Transverse colon (tissue), 4 donors: ENCODE measurements around the gene ITGA3. TPM values are rescaled to one million over a fixed set of nuclear protein-coding genes. Genes with fewer than 3 reads are reported as not detected.

Experiments used
- DNase-seq: peaks from one replicate; pipeline ENCODE4 v3.0.0-alpha.2; 2019
- H3K27ac ChIP-seq, 4 donors: fragments of 200-600 bp; sonication (generic); 2 replicates each; pipeline ENCODE4 v1.5.1; 2016 to 2018; ENCODE audit warnings: inconsistent platforms in 4 of 4
- H3K27me3 ChIP-seq: fragments of 200-600 bp; sonication (generic); 2 replicates; pipeline ENCODE4 v1.5.1; 2017; ENCODE audit warnings: inconsistent platforms
- H3K36me3 ChIP-seq, 4 donors: fragments of 200-600 bp; sonication (generic); 2 replicates each; pipeline ENCODE4 v1.5.1; 2017 to 2019; ENCODE audit warnings: inconsistent platforms in 4 of 4
- H3K4me1 ChIP-seq, 4 donors: fragments of 200-600 bp; sonication (generic); 2 replicates each; pipeline ENCODE4 v1.5.1; 2017 to 2020; ENCODE audit warnings: inconsistent platforms in 4 of 4
- H3K4me3 ChIP-seq, 4 donors: fragments of 200-600 bp; sonication (generic); 1 replicate in 1 of 4; 2 replicates in 3 of 4; pipeline versions ENCODE4 v1.5.1 to v1.6.1; 2017 to 2019; ENCODE audit warnings: inconsistent platforms in 4 of 4
- H3K9me3 ChIP-seq, 2 donors: fragments of 200-600 bp; sonication (generic); 2 replicates each; pipeline ENCODE4 v1.5.1; 2017 to 2019; ENCODE audit warnings: inconsistent platforms in 2 of 2
- CTCF ChIP-seq, 5 experiments: fragments of 200-600 bp in 3 of 5; fragments of 450-650 bp in 2 of 5; sonication (generic) in 3 of 5; IDR thresholded peaks; 1 replicate in 2 of 5; 2 replicates in 3 of 5; pipeline ENCODE4 v1.5.1; 2016 to 2017; ENCODE audit warnings: antibody characterized with exemption in 5 of 5, inconsistent platforms in 3 of 5, mild to moderate bottlenecking in 2 of 5, moderate library complexity in 1 of 5
- EP300 ChIP-seq: sonication (generic); formaldehyde crosslinking; IDR thresholded peaks from one replicate; pipeline ENCODE4 v1.6.1; 2017; ENCODE audit warnings: antibody characterized with exemption, low read depth
- POLR2A ChIP-seq: fragments of 450-650 bp; IDR thresholded peaks from one replicate; pipeline ENCODE4 v1.6.1; 2016; ENCODE audit warnings: antibody characterized with exemption, mild to moderate bottlenecking, moderate library complexity
- POLR2AphosphoS5 ChIP-seq, 3 donors: sonication (generic); formaldehyde crosslinking; IDR thresholded peaks; one replicate each; pipeline ENCODE4 v1.6.1; 2016; ENCODE audit warnings: antibody characterized with exemption in 3 of 3
- WGBS, 2 donors: methylation state at CpG; one replicate each; pipeline ENCODE4 v1.1.5; 2018; ENCODE audit warnings: low coverage in 1 of 2; 5-methylcytosine and 5-hydroxymethylcytosine counted together
- in situ Hi-C, 4 donors: fragments of 200-750 bp; cut with MboI; loops; one replicate each; pipeline versions ENCODE4 v1.15.0 to v1.15.1; 2017; ENCODE audit warnings: low sequenced_read_pairs in 3 of 4, low pct_ligation_motif_present in 1 of 4, low pct_unique_long_range_greater_than_20kb in 1 of 4
- intact Hi-C: fragments of 100-400 bp; cut with DNase I; formaldehyde crosslinking; loops from one replicate; pipeline ENCODE4 v1.15.1; 2023; ENCODE audit warnings: low total_unique reads
- total RNA-seq, 4 donors: library from RNA; depleted of rRNA; stranded (reverse); fragments of >200 nt; gene quantifications; one replicate each; pipeline ENCODE4 v1.1.0, GENCODE V29; 2016

The ITGA3 gene
- total RNA-seq, 4 donors from 2014 or later = 147 to 294 (median 171) TPM

GRCh38 chr17:50093246-50093645 is 37.3 kb downstream of the ITGA3 start:
- no peak for DNase-seq
- WGBS, 2 donors = 88 to 100% methylated on average over 1 to 3 of the region's 3 CpGs
- TF ChIP-seq POLR2A = no peak
- TF ChIP-seq POLR2AphosphoS5 (IDR thresholded peaks at IDR 0.05) = no peak
- no peak for TF ChIP-seq EP300
- TF ChIP-seq CTCF (IDR thresholded peaks at IDR 0.05) = no peak
- Histone ChIP-seq H3K4me3 (no peak overlapping the region), H3K27ac (no peak overlapping the region), H3K27me3 (no peaks in the 10 kb centered on the region), H3K4me1 (peaks cover 16 to 28% (median 21%) of the 10 kb centered on the region in 4 donors), H3K9me3 (no peaks in the 10 kb centered on the region), H3K36me3 (no peaks in the 10 kb centered on the region)
- in situ Hi-C loops (loop anchor here in 1 of 4 donors (5.0 kb wide), 1 partner anchor 66 kb away; no protein-coding TSS in a partner anchor), intact Hi-C loops (loop anchor here (10.0 kb wide), 1 partner anchor 202 kb away; no protein-coding TSS in a partner anchor)

GRCh38 chr17:50093807-50094206 is 37.9 kb downstream of the ITGA3 start:
- Histone ChIP-seq H3K36me3 (no peaks in the 10 kb centered on the region), H3K9me3 (no peaks in the 10 kb centered on the region), H3K4me3 (no peak overlapping the region), H3K27ac (peak overlapping the region in 3 of 4 donors; percentile 88 to 93 (median 92)), H3K27me3 (no peaks in the 10 kb centered on the region), H3K4me1 (peaks cover 16 to 34% (median 24%) of the 10 kb centered on the region in 4 donors)
- in situ Hi-C loops = loop anchor here in 1 of 4 donors (5.0 kb wide), 1 partner anchor 67 kb away; no protein-coding TSS in a partner anchor
- TF ChIP-seq EP300 (no peak), POLR2AphosphoS5 (IDR thresholded peaks at IDR 0.05) (no peak), POLR2A (no peak), CTCF (IDR thresholded peaks at IDR 0.05) (no peak)
- DNase-seq = no peak
- WGBS, 2 donors = 41% methylated on average over 3 of the region's 3 CpGs
- intact Hi-C loops = loop anchor here (10.0 kb wide), 1 partner anchor 201 kb away; no protein-coding TSS in a partner anchor

- WGBS, 2 donors = 0 to 1% methylated on average over 3 to 21 of the region's 21 CpGs
- TF ChIP-seq CTCF (IDR thresholded peaks at IDR 0.05) = peak; percentile 93 to 97 (median 95)
- no peak for TF ChIP-seq EP300
- TF ChIP-seq POLR2AphosphoS5 (IDR thresholded peaks at IDR 0.05) = peak in 2 of 3 donors; percentile 20 to 39
- Histone ChIP-seq H3K27ac (peak overlapping the region; percentile 88 to 94 (median 92)), H3K4me1 (peaks cover 20 to 39% (median 28%) of the 10 kb centered on the region in 4 donors), H3K9me3 (no peaks in the 10 kb centered on the region), H3K4me3 (peak overlapping the region in 3 of 4 donors; percentile 78 to 95 (median 83)), H3K36me3 (no peaks in the 10 kb centered on the region), H3K27me3 (no peaks in the 10 kb centered on the region)
- DNase-seq = peak; percentile 94
- in situ Hi-C loops (loop anchor here in 1 of 4 donors (5.0 kb wide), 1 partner anchor 67 kb away; no protein-coding TSS in a partner anchor), intact Hi-C loops (loop anchor here (10.0 kb wide), 1 partner anchor 201 kb away; no protein-coding TSS in a partner anchor)
These were observed 38.4 kb downstream of the ITGA3 start for GRCh38 chr17:50094243-50094752.

GRCh38 chr17:50094753-50095619 is 39.1 kb downstream of the ITGA3 start, which contains the start of gene PDK2:
PDK2 (plus strand) TSS chr17:50095351; CDS start chr17:50095436, 85 bp downstream.
- TF ChIP-seq POLR2AphosphoS5 (IDR thresholded peaks at IDR 0.05) (peak; percentile 86 to 93 (median 90)), CTCF (IDR thresholded peaks at IDR 0.05) (no peak), POLR2A (peak; percentile 90), EP300 (no peak)
- intact Hi-C loops (loop anchor here (10.0 kb wide), 1 partner anchor 200 kb away; no protein-coding TSS in a partner anchor), in situ Hi-C loops (loop anchor here in 1 of 4 donors (5.0 kb wide), 1 partner anchor 68 kb away; no protein-coding TSS in a partner anchor)
- H3K4me3 ChIP-seq = peak within 1 kb of the TSS; percentile 78 to 95 (median 84)
- 0 to 1% methylated on average over 12 to 67 of the region's 68 CpGs for WGBS, 2 donors
- peak within 1 kb of the TSS; percentile 88 to 94 (median 92) for H3K27ac ChIP-seq
- H3K9me3 ChIP-seq = no peaks in the 10 kb centered on the region
- peak; percentile 97 for DNase-seq
- H3K36me3 ChIP-seq = no peaks in the 10 kb centered on the region
- H3K27me3 ChIP-seq = no peaks in the 10 kb centered on the region
- H3K4me1 ChIP-seq = peaks cover 24 to 46% (median 33%) of the 10 kb centered on the region in 4 donors
